HepG2 (cell line): ENCODE data around the gene STUB1.

ENCODE experiments used
- CEBPB ChIP-seq: IDR thresholded peaks from 2 replicates; pipeline ENCODE4 v1.6.1; 2011; ENCODE audit warnings: low read depth, low read length, improper control_type of control experiment, borderline replicate concordance
- NFE2L2 ChIP-seq: fragments of 150-350 bp; IDR thresholded peaks from 2 replicates; pipeline ENCODE4 v1.6.1; 2014; ENCODE audit warnings: low read length
- XBP1 ChIP-seq: sonication (generic); formaldehyde crosslinking; IDR thresholded peaks from 2 replicates; pipeline ENCODE4 v1.5.0; 2020; ENCODE audit warnings: missing genetic modification reagents
- TF ChIP-seq, protein P1 (sequence below): sonication (generic); formaldehyde crosslinking; IDR thresholded peaks from 2 replicates; pipeline ENCODE4 v1.5.0; 2020; ENCODE audit warnings: mild to moderate bottlenecking, missing genetic modification reagents, moderate library complexity
- TF ChIP-seq, protein P2 (sequence below): sonication (generic); formaldehyde crosslinking; IDR thresholded peaks from 2 replicates; pipeline ENCODE4 v1.8.1; 2023; ENCODE audit warnings: mild to moderate bottlenecking, inconsistent platforms, moderate library complexity, missing genetic modification reagents, borderline replicate concordance

DNA sequence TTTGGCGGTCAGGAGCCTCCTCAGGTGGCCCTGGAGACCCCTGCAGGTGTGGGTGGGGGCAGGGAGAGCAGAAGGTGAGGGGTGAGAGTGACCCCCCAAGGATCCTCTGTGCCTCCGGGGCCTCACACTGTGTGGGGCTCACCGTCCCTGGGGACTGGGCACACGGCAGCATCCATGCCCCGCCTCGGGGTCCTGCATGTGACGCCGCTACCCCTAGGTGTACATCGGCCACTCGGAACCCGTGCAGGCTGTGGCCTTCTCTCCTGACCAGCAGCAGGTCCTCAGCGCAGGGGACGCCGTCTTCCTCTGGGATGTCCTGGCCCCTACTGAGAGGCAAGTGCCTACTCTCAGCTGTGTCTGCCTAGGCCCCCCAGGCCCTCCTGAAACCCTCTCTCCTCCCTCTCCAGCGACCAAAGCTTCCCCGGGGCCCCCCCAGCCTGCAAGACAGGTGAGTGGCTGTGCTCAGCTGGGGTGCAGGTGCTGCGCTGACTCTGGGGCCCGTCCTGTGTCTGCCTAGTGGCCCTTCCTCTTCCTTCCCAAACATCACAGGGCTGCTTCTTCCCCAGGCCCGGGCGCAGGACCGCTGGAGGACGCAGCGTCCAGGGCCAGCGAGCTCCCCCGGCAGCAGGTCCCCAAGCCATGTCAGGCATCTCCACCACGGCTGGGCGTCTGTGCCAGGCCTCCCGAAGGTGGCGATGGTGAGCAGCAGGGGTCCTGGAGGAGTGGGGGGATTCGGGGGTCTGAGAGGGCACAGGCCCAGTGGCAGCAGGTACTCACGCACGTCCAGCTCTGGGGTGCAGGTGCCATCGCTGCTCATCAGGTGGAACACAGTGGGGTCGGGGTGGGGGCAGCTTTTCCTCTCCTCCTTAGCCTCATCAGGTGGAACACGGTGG, 21.3 kb upstream of the STUB1 start:
- no peak for TF ChIP-seq XBP1
- TF ChIP-seq, protein P1, sequence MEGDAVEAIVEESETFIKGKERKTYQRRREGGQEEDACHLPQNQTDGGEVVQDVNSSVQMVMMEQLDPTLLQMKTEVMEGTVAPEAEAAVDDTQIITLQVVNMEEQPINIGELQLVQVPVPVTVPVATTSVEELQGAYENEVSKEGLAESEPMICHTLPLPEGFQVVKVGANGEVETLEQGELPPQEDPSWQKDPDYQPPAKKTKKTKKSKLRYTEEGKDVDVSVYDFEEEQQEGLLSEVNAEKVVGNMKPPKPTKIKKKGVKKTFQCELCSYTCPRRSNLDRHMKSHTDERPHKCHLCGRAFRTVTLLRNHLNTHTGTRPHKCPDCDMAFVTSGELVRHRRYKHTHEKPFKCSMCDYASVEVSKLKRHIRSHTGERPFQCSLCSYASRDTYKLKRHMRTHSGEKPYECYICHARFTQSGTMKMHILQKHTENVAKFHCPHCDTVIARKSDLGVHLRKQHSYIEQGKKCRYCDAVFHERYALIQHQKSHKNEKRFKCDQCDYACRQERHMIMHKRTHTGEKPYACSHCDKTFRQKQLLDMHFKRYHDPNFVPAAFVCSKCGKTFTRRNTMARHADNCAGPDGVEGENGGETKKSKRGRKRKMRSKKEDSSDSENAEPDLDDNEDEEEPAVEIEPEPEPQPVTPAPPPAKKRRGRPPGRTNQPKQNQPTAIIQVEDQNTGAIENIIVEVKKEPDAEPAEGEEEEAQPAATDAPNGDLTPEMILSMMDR (CRISPR knock-in tag): no peak
- TF ChIP-seq CEBPB: no peak
- TF ChIP-seq, protein P2, sequence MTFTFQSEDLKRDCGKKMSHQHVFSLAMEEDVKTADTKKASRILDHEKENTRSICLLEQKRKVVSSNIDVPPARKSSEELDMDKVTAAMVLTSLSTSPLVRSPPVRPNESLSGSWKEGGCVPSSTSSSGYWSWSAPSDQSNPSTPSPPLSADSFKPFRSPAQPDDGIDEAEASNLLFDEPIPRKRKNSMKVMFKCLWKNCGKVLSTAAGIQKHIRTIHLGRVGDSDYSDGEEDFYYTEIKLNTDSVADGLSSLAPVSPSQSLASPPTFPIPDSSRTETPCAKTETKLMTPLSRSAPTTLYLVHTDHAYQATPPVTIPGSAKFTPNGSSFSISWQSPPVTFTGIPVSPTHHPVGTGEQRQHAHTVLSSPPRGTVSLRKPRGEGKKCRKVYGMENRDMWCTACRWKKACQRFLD (CRISPR knock-in tag): no peak
- TF ChIP-seq NFE2L2: no peak
